ENCODE data around the gene CYP26A1. TPM values are rescaled to one million over a fixed set of nuclear protein-coding genes. Genes with fewer than 3 reads are reported as not detected.
"Not testable (repeated sequence)": the region's sequence is repeated elsewhere in the genome, so short reads cannot be mapped to it uniquely, and the experiment has no call there.

CYP26A1 gene
- total RNA-seq, 1 donor from 2014 or later = not detected

GRCh38 chr10:93076871-93077270, 3.2 kb downstream of the CYP26A1 start:
- DNase-seq (ENCODE audit: low spot score) = no peak
- intact Hi-C loops (cut with DNase I) = no loop called here

GRCh38 chr10:93077860-93078337, 4.2 kb downstream of the CYP26A1 start:
- no peak for DNase-seq (ENCODE audit: low spot score)
- intact Hi-C loops (cut with DNase I) = no loop called here

GRCh38 chr10:93079663-93080349, 6.1 kb downstream of the CYP26A1 start:
- DNase-seq (ENCODE audit: low spot score) = peak; percentile 20
- intact Hi-C loops (cut with DNase I) = loop anchor here (2.0 to 5.0 kb wide), 2 partner anchors 35 to 207 kb away; no protein-coding TSS in a partner anchor

- DNase-seq (ENCODE audit: low spot score) = peak; percentile 80
- intact Hi-C loops (cut with DNase I) = loop anchor here (2.0 to 5.0 kb wide), 2 partner anchors 34 to 207 kb away; no protein-coding TSS in a partner anchor
Measured at GRCh38 chr10:93080350-93081046, 6.8 kb downstream of the CYP26A1 start.

GRCh38 chr10:93081318-93081717, 7.6 kb downstream of the CYP26A1 start:
- intact Hi-C loops (cut with DNase I) = loop anchor here (2.0 to 5.0 kb wide), 2 partner anchors 33 to 206 kb away; no protein-coding TSS in a partner anchor
- peak; percentile 49 for DNase-seq (ENCODE audit: low spot score)

- intact Hi-C loops (cut with DNase I) = loop anchor here (2.0 to 5.0 kb wide), 2 partner anchors 33 to 205 kb away; no protein-coding TSS in a partner anchor
- DNase-seq (ENCODE audit: low spot score) = peak; percentile 43
Measured at GRCh38 chr10:93081834-93082233, 8.1 kb downstream of the CYP26A1 start.

GRCh38 chr10:93083743-93084539, 10.2 kb downstream of the CYP26A1 start:
- DNase-seq (ENCODE audit: low spot score) = peak; percentile 27
- intact Hi-C loops (cut with DNase I) = loop anchor here (5.0 kb wide), 1 partner anchor 203 kb away; no protein-coding TSS in a partner anchor

- intact Hi-C loops (cut with DNase I) = no loop called here
Measured at GRCh38 chr10:93085272-93085859, 11.7 kb downstream of the CYP26A1 start.

GRCh38 chr10:93086289-93086688, 12.6 kb downstream of the CYP26A1 start:
- DNase-seq (ENCODE audit: low spot score) = no peak
- intact Hi-C loops (cut with DNase I) = no loop called here

More at GRCh38 chr10:93085272-93085859, 11.7 kb downstream of the CYP26A1 start:
- DNase-seq (ENCODE audit: low spot score) = no peak

- no peak for DNase-seq (ENCODE audit: low spot score)
- intact Hi-C loops (cut with DNase I) = no loop called here
Measured at GRCh38 chr10:93087846-93088245, 14.2 kb downstream of the CYP26A1 start.

- intact Hi-C loops (cut with DNase I) = no loop called here
- DNase-seq (ENCODE audit: low spot score) = peak; percentile 50
Measured at GRCh38 chr10:93088466-93088865, 14.8 kb downstream of the CYP26A1 start.

- no peak for DNase-seq (ENCODE audit: low spot score)
- intact Hi-C loops (cut with DNase I) = no loop called here
Measured at GRCh38 chr10:93090619-93091018, 16.9 kb downstream of the CYP26A1 start.

- no peak for DNase-seq (ENCODE audit: low spot score)
- intact Hi-C loops (cut with DNase I) = no loop called here
Measured at GRCh38 chr10:93091960-93092359, 18.3 kb downstream of the CYP26A1 start.

GRCh38 chr10:93095225-93095624, 21.5 kb downstream of the CYP26A1 start:
- DNase-seq (ENCODE audit: low spot score) = peak; percentile 14
- intact Hi-C loops (cut with DNase I) = no loop called here

- no peak for DNase-seq (ENCODE audit: low spot score)
- intact Hi-C loops (cut with DNase I) = no loop called here
Measured at GRCh38 chr10:93096901-93097300, 23.2 kb downstream of the CYP26A1 start.

- peak; percentile 66 for DNase-seq (ENCODE audit: low spot score)
- intact Hi-C loops (cut with DNase I) = no loop called here
Measured at GRCh38 chr10:93097386-93097785, 23.7 kb downstream of the CYP26A1 start.

GRCh38 chr10:93098816-93099215, 25.1 kb downstream of the CYP26A1 start:
- DNase-seq (ENCODE audit: low spot score) = peak; percentile 58
- intact Hi-C loops (cut with DNase I) = no loop called here

- peak; percentile 22 for DNase-seq (ENCODE audit: low spot score)
- intact Hi-C loops (cut with DNase I) = no loop called here
Measured at GRCh38 chr10:93099670-93100069, 26.0 kb downstream of the CYP26A1 start.

GRCh38 chr10:93101148-93101547, 27.5 kb downstream of the CYP26A1 start:
- DNase-seq (ENCODE audit: low spot score); intact Hi-C loops (cut with DNase I): not testable (repeated sequence)

Measured in cardiac septum (tissue), 1 donor.